Fibroblast of the conjunctiva (primary cell): ENCODE measurements around the gene RSPH10B.
"Not testable (repeated sequence)": the region's sequence is repeated elsewhere in the genome, so short reads cannot be mapped to it uniquely, and the experiment has no call there.

Experiments used
- DNase-seq: peaks from one replicate; pipeline ENCODE4 v3.0.0-alpha.2; 2010; ENCODE audit warnings: low read depth

Gene RSPH10B

GRCh38 chr7:5970347-5970911 is at the start of gene RSPH10B:
TSS of gene RSPH10B (minus strand) at chr7:5970689. CDS start at chr7:5967116, 3,573 bp downstream.
- not testable (repeated sequence) for DNase-seq

- DNase-seq, result no peak
Measured at GRCh38 chr7:6016653-6016966, 46.1 kb upstream of the RSPH10B start.

GRCh38 chr7:6015917-6016652 is 45.6 kb upstream of the RSPH10B start:
- DNase-seq, result peak; percentile 100

GRCh38 chr7:6012355-6013104 is 42.0 kb upstream of the RSPH10B start:
- no peak for DNase-seq

- DNase-seq, result no peak
Measured at GRCh38 chr7:6011541-6011940, 41.1 kb upstream of the RSPH10B start.

GRCh38 chr7:6010370-6010769 is 39.9 kb upstream of the RSPH10B start:
- DNase-seq, result not testable (repeated sequence)

- peak; percentile 96 for DNase-seq
Measured at GRCh38 chr7:6008668-6009611, 38.5 kb upstream of the RSPH10B start, which contains the start of the genes AIMP2 and PMS2. TSS of gene AIMP2 (plus strand) at chr7:6009272. CDS start at chr7:6009364, 92 bp downstream. TSS of gene PMS2 (minus strand) at chr7:6009049. CDS start at chr7:6009019, 30 bp downstream.

- DNase-seq, result not testable (repeated sequence)
Measured at GRCh38 chr7:6007835-6008590, 37.5 kb upstream of the RSPH10B start.

GRCh38 chr7:6007386-6007785 is 36.9 kb upstream of the RSPH10B start:
- no peak for DNase-seq

- DNase-seq, result peak; percentile 70
Measured at GRCh38 chr7:5997210-5997808, 26.8 kb upstream of the RSPH10B start.

- DNase-seq, result not testable (repeated sequence)
Measured at GRCh38 chr7:5987061-5987460, 16.6 kb upstream of the RSPH10B start.

GRCh38 chr7:5979680-5980314 is 9.3 kb upstream of the RSPH10B start:
- DNase-seq, result not testable (repeated sequence)

GRCh38 chr7:5973580-5973979 is 3.1 kb upstream of the RSPH10B start:
- not testable (repeated sequence) for DNase-seq

GRCh38 chr7:5963810-5964209 is 6.7 kb downstream of the RSPH10B start:
- DNase-seq, result not testable (repeated sequence)

- DNase-seq, result not testable (repeated sequence)
Measured at GRCh38 chr7:5963205-5963604, 7.3 kb downstream of the RSPH10B start.

GRCh38 chr7:5934945-5935450 is 35.5 kb downstream of the RSPH10B start:
- DNase-seq, result not testable (repeated sequence)

GRCh38 chr7:5931905-5932644 is 38.4 kb downstream of the RSPH10B start:
- peak; percentile 8 for DNase-seq

- DNase-seq, result not testable (repeated sequence)
Measured at GRCh38 chr7:5931250-5931649, 39.2 kb downstream of the RSPH10B start.

- not testable (repeated sequence) for DNase-seq
Measured at GRCh38 chr7:5930290-5930689, 40.2 kb downstream of the RSPH10B start.
